Tibial artery (tissue), 4 donors: ENCODE measurements around the gene KLHL3.

Experiments used
- DNase-seq, 2 donors: peaks; one replicate each; pipeline ENCODE4 v3.0.0-alpha.2; 2019
- H3K27ac ChIP-seq, 2 donors: fragments of 200-600 bp; sonication (generic) in 1 of 2; 1 replicate in 1 of 2; 2 replicates in 1 of 2; pipeline ENCODE4 v1.5.1; 2018 to 2019; ENCODE audit warnings: mild to moderate bottlenecking in 1 of 2
- H3K27me3 ChIP-seq, 2 donors: fragments of 200-600 bp; sonication (generic) in 1 of 2; one replicate each; pipeline versions ENCODE4 v1.5.1 to v1.6.0; 2016 to 2019
- H3K36me3 ChIP-seq, 3 donors: fragments of 200-600 bp; sonication (generic) in 2 of 3; one replicate each; pipeline ENCODE4 v1.5.1; 2016 to 2019; ENCODE audit warnings: mild to moderate bottlenecking in 2 of 3
- H3K4me1 ChIP-seq, 4 donors: fragments of 200-600 bp; sonication (generic) in 2 of 4; 1 replicate in 3 of 4; 2 replicates in 1 of 4; pipeline ENCODE4 v1.5.1; 2016 to 2019
- H3K4me3 ChIP-seq, 2 donors: fragments of 200-600 bp; sonication (generic) in 1 of 2; 1 replicate in 1 of 2; 2 replicates in 1 of 2; pipeline ENCODE4 v1.5.1; 2018 to 2019; ENCODE audit warnings: mild to moderate bottlenecking in 2 of 2
- H3K9me3 ChIP-seq, 3 donors: fragments of 200-600 bp; sonication (generic) in 1 of 3; one replicate each; pipeline ENCODE4 v1.5.1; 2016 to 2019
- CTCF ChIP-seq, 2 experiments: fragments of 200-600 bp in 1 of 2; fragments of 450-650 bp in 1 of 2; IDR thresholded peaks; one replicate each; pipeline ENCODE4 v1.5.1; 2017 to 2019; ENCODE audit warnings: antibody characterized with exemption in 2 of 2, mild to moderate bottlenecking in 1 of 2, moderate library complexity in 1 of 2
- intact Hi-C: fragments of 100-400 bp; cut with DNase I; formaldehyde crosslinking; loops from one replicate; pipeline ENCODE4 v1.15.0; 2023; ENCODE audit warnings: low total_unique reads

Gene KLHL3

DNA sequence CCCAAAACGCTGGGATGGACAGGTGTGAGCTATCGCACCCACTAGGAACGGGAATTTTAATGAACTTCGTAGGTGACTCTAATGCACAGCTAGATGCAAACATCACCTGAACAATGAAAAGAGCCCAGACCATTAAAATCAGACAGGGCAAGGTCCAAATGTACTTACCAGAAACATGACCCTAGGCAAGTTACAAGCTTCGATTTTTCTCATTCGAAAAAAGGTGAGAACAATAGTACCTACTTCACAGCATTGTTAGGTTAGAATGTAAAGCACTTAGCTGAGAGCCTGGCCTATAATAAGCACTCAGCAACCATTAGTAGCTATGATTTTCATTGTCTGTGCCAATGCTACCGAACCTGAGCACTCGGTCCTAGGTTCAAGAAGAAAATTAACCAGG is 5.8 kb upstream of the KLHL3 start:
- DNase-seq: no peak
- no peaks in the 10 kb centered on the region for H3K27me3 ChIP-seq
- no peaks in the 10 kb centered on the region for H3K4me1 ChIP-seq
- H3K4me3 ChIP-seq: no peak overlapping the region
- no peak for TF ChIP-seq CTCF (IDR thresholded peaks at IDR 0.05)
- H3K9me3 ChIP-seq: no peaks in the 10 kb centered on the region
- no peaks in the 10 kb centered on the region for H3K36me3 ChIP-seq
- intact Hi-C loops: loop anchor here (2.0 to 5.0 kb wide), 2 partner anchors 83 to 114 kb away; no protein-coding TSS in a partner anchor
- H3K27ac ChIP-seq: no peak overlapping the region

DNA sequence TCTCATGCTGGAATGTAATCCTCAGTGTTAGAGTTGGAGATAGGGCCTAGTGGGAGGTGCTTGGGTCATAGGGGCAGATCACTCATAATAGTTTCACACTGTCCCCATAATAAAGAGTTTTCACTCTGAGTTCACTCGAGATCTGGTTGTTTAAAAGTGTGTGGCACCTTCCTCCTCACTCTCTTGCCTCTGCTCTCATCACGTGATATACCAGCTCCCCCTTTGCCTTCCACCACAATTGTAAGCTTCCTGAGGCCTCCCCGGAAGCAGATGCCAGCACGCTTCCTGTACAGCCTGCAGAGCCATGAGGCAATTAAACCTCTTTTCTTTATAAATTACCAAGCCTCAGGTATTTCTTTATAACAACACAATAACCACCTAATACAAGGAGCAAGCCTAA is 3.8 kb upstream of the KLHL3 start:
- H3K27ac ChIP-seq: no peak overlapping the region
- no peaks in the 10 kb centered on the region for H3K36me3 ChIP-seq
- peaks cover 0 to 11% (median 8%) of the 10 kb centered on the region in 4 donors for H3K4me1 ChIP-seq
- H3K4me3 ChIP-seq: no peak overlapping the region
- no peak for DNase-seq
- intact Hi-C loops: loop anchor here (5.0 kb wide), 1 partner anchor 112 kb away; no protein-coding TSS in a partner anchor
- no peak for TF ChIP-seq CTCF (IDR thresholded peaks at IDR 0.05)
- H3K27me3 ChIP-seq: no peaks in the 10 kb centered on the region
- no peaks in the 10 kb centered on the region for H3K9me3 ChIP-seq

DNA sequence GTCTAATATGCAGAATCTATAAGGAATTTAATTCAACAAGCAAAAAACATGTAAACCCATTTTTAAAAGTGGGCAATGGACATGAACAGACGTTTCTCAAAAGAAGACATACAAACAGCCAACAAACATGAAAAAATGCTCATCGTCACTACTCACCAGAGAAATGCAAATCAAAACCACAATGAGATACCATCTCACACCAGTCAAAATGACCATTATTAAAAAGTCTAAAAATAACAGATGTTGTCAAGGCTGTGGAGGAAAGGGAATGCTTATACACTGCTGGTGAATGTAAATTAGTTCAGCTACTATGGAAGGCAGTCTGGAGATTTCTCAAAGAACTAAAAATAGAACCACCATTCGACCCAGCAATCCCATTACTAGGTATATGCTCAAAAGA is 3.1 kb upstream of the KLHL3 start:
- TF ChIP-seq CTCF (IDR thresholded peaks at IDR 0.05): no peak
- peaks cover 0 to 17% (median 12%) of the 10 kb centered on the region in 4 donors for H3K4me1 ChIP-seq
- no peak overlapping the region for H3K4me3 ChIP-seq
- DNase-seq: no peak
- no peaks in the 10 kb centered on the region for H3K9me3 ChIP-seq
- H3K36me3 ChIP-seq: no peaks in the 10 kb centered on the region
- H3K27me3 ChIP-seq: no peaks in the 10 kb centered on the region
- intact Hi-C loops: no loop called here
- no peak overlapping the region for H3K27ac ChIP-seq

DNA sequence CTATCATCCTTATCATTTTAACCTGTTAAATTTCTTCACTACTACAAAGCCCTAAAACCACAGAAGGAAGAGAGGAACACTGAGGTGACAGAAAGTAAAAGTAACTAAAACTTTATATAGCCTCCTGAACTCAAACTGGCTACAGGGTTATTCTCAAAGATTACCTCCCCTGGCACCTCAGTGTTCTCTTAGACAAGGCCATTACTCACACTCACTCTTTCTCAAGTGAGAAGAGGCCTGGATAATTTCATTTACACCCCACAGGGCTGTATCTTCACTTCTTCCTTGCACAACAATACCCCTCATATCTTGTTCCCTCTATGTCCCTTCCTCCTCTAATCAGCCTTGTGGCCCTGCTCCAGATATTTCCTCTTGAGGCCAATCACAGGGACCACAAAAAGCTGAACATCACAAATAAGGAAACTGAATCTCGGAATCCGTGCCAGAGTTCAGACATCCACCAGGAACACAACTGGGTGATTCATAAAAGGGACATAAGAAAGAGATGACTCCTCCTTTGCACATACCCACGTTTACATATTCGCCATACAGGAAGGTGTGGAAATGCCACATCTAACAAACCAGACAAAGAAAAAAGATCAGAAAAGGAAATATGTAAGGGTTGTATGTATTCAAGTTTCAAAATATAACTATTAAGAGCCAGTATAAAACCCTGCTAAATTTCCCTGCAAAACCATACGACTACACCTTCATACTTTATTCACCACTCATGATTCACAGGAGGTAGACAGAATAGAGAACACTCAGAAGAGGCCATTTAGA is 1.7 kb upstream of the KLHL3 start:
- Histone ChIP-seq H3K36me3 (no peaks in the 10 kb centered on the region), H3K4me3 (no peak overlapping the region), H3K9me3 (no peaks in the 10 kb centered on the region), H3K27me3 (no peaks in the 10 kb centered on the region), H3K4me1 (peaks cover 0 to 17% (median 12%) of the 10 kb centered on the region in 4 donors), H3K27ac (no peak overlapping the region)
- intact Hi-C loops: no loop called here
- peak in 1 of 2 donors; percentile 32 for DNase-seq
- TF ChIP-seq CTCF (IDR thresholded peaks at IDR 0.05): no peak

- DNase-seq: no peak
- Histone ChIP-seq H3K4me1 (peaks cover 0 to 17% (median 12%) of the 10 kb centered on the region in 4 donors), H3K27me3 (no peaks in the 10 kb centered on the region), H3K4me3 (no peak overlapping the region), H3K27ac (peak overlapping the region; percentile 51), H3K36me3 (no peaks in the 10 kb centered on the region), H3K9me3 (no peaks in the 10 kb centered on the region)
- TF ChIP-seq CTCF (IDR thresholded peaks at IDR 0.05): no peak
- intact Hi-C loops: no loop called here
Measured at GRCh38 chr5:137736496-137736895, 607 bp upstream of the KLHL3 start.
